ENCODE results near the gene KLHL10.
A peak's percentile ranks its signal among the peaks of the same experiment; 100 is the strongest.

Gene KLHL10

GRCh38 chr17:41806685-41807445 lies 30.8 kb upstream of the KLHL10 start:
- peaks cover 53% of the 10 kb centered on the region for H3K27me3 Mint-ChIP-seq
- intact Hi-C loops (cut with micrococcal nuclease), result no loop called here
- H3K4me3 Mint-ChIP-seq, result no peak overlapping the region
- no peaks in the 10 kb centered on the region for H3K9me3 Mint-ChIP-seq
- no peak overlapping the region for H3K27ac Mint-ChIP-seq
- H3K4me1 Mint-ChIP-seq (ENCODE audit: low read depth), result peaks cover 29% of the 10 kb centered on the region
- H3K36me3 Mint-ChIP-seq (ENCODE audit: low read depth), result no peaks in the 10 kb centered on the region

GRCh38 chr17:41810659-41811548 lies 26.7 kb upstream of the KLHL10 start:
- peaks cover 76% of the 10 kb centered on the region for H3K27me3 Mint-ChIP-seq
- no peaks in the 10 kb centered on the region for H3K36me3 Mint-ChIP-seq (ENCODE audit: low read depth)
- H3K4me1 Mint-ChIP-seq (ENCODE audit: low read depth), result peaks cover 23% of the 10 kb centered on the region
- no peaks in the 10 kb centered on the region for H3K9me3 Mint-ChIP-seq
- peak overlapping the region; percentile 41 for H3K27ac Mint-ChIP-seq
- H3K4me3 Mint-ChIP-seq, result peak overlapping the region; percentile 76
- intact Hi-C loops (cut with micrococcal nuclease), result no loop called here

GRCh38 chr17:41811549-41812380 lies 25.9 kb upstream of the KLHL10 start, which contains the start of gene P3H4:
Gene P3H4 (minus strand): TSS chr17:41811949. CDS start chr17:41811915, 34 bp downstream.
- Mint-ChIP-seq H3K27ac (peak within 1 kb of the TSS; percentile 41), H3K4me3 (peak within 1 kb of the TSS; percentile 76), H3K9me3 (no peaks in the 10 kb centered on the region), H3K27me3 (peaks cover 70% of the 10 kb centered on the region), H3K36me3 (ENCODE audit: low read depth) (no peaks in the 10 kb centered on the region), H3K4me1 (ENCODE audit: low read depth) (peaks cover 23% of the 10 kb centered on the region)
- intact Hi-C loops (cut with micrococcal nuclease), result no loop called here

DNA sequence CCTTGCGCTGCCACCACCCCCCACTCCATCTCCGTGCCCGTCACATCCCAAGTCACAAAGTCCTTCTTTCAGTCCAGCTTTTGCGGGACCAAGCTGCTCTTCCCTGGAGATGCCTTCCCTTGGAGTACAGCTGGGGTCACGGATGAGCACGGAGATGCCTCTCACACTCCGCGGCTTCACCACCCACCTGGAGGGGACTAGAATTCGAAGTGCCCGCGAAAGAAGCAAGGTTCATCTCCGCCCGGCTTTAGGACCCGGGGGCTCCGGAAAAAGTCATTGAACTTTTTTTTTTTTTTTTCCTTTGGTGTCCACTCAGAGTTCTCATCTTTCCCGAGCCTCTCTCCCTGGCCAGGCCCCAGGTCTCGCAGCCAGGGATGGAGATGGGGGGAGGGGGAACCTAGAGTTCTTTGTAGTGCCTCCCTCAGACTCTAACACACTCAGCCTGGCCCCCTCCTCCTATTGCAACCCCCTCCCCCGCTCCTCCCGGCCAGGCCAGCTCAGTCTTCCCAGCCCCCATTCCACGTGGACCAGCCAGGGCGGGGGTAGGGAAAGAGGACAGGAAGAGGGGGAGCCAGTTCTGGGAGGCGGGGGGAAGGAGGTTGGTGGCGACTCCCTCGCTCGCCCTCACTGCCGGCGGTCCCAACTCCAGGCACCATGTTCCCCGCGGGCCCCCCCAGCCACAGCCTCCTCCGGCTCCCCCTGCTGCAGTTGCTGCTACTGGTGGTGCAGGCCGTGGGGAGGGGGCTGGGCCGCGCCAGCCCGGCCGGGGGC lies 25.1 kb upstream of the KLHL10 start, which contains the start of gene FKBP10:
TSS of gene FKBP10 (plus strand) at position 624 of the 771 bp plus-strand sequence. CDS start at position 655, 31 bp downstream.
- peak within 1 kb of the TSS; percentile 76 for H3K4me3 Mint-ChIP-seq
- no peaks in the 10 kb centered on the region for H3K9me3 Mint-ChIP-seq
- H3K4me1 Mint-ChIP-seq (ENCODE audit: low read depth), result peaks cover 23% of the 10 kb centered on the region
- no peaks in the 10 kb centered on the region for H3K36me3 Mint-ChIP-seq (ENCODE audit: low read depth)
- H3K27me3 Mint-ChIP-seq, result peaks cover 68% of the 10 kb centered on the region
- H3K27ac Mint-ChIP-seq, result no peak within 1 kb of the TSS
- intact Hi-C loops (cut with micrococcal nuclease), result no loop called here

DNA sequence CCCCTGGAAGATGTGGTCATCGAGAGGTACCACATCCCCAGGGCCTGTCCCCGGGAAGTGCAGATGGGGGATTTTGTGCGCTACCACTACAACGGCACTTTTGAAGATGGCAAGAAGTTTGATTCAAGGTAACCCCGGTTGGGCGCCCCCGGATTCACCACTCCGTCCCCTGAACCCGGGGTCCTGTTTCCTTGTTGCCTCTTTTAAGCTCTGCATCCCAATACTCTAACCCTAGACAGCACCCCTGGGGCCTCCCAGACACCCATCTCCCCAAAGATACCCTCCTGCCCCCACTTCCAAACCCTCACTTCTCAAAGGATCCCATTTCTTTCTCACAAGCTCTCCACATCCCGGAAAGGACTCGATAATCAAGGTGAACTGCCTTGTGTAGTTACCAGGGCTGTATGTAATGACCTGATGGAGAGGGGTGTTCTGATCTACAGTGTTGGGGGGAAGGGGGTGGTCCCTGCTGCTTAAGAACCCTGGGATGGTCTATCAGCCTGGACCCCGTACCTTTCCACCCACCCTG lies 24.4 kb upstream of the KLHL10 start:
- intact Hi-C loops (cut with micrococcal nuclease), result no loop called here

DNA sequence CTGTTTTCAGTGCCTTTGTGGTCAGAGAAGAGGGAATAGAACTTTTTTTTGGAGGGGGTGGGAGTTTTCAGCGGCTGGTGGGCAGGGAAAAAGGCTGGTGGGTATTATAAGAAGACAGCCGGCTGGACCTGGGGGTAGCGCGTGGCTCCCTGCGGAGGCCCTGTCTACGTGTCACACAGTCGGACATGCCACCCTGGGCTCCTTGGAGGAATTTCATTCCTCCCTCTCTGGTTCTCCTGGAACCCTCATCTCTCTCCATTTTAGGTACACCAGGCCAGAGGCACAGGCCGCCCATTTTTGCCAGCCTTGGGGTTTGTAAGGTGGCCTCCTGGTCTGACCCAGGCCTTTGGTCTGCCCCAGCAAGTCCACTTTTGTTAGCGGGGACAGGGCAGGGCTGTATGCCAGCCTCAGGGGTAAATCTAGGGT lies 23.9 kb upstream of the KLHL10 start:
- Mint-ChIP-seq H3K36me3 (ENCODE audit: low read depth) (no peaks in the 10 kb centered on the region), H3K9me3 (no peaks in the 10 kb centered on the region)
- intact Hi-C loops (cut with micrococcal nuclease), result no loop called here

More for the DNA sequence above, 24.4 kb upstream of the KLHL10 start:
- no peak overlapping the region for H3K27ac Mint-ChIP-seq
- H3K4me1 Mint-ChIP-seq (ENCODE audit: low read depth), result peaks cover 23% of the 10 kb centered on the region
- peaks cover 65% of the 10 kb centered on the region for H3K27me3 Mint-ChIP-seq
- no peak overlapping the region for H3K4me3 Mint-ChIP-seq
- H3K9me3 Mint-ChIP-seq, result no peaks in the 10 kb centered on the region
- H3K36me3 Mint-ChIP-seq (ENCODE audit: low read depth), result no peaks in the 10 kb centered on the region

GRCh38 chr17:41814195-41814594 lies 23.4 kb upstream of the KLHL10 start:
- no peak overlapping the region for H3K4me3 Mint-ChIP-seq
- H3K9me3 Mint-ChIP-seq, result no peaks in the 10 kb centered on the region
- H3K27ac Mint-ChIP-seq, result no peak overlapping the region
- H3K4me1 Mint-ChIP-seq (ENCODE audit: low read depth), result peaks cover 23% of the 10 kb centered on the region
- no peaks in the 10 kb centered on the region for H3K36me3 Mint-ChIP-seq (ENCODE audit: low read depth)
- intact Hi-C loops (cut with micrococcal nuclease), result no loop called here
- H3K27me3 Mint-ChIP-seq, result peaks cover 59% of the 10 kb centered on the region

More for the DNA sequence above, 23.9 kb upstream of the KLHL10 start:
- Mint-ChIP-seq H3K27ac (no peak overlapping the region), H3K4me1 (ENCODE audit: low read depth) (peaks cover 23% of the 10 kb centered on the region), H3K4me3 (no peak overlapping the region), H3K27me3 (peaks cover 64% of the 10 kb centered on the region)

GRCh38 chr17:41816637-41817320 lies 20.8 kb upstream of the KLHL10 start:
- peaks cover 45% of the 10 kb centered on the region for H3K27me3 Mint-ChIP-seq
- no peak overlapping the region for H3K27ac Mint-ChIP-seq
- no peak overlapping the region for H3K4me3 Mint-ChIP-seq
- H3K9me3 Mint-ChIP-seq, result no peaks in the 10 kb centered on the region
- H3K36me3 Mint-ChIP-seq (ENCODE audit: low read depth), result no peaks in the 10 kb centered on the region
- intact Hi-C loops (cut with micrococcal nuclease), result no loop called here
- peaks cover 11% of the 10 kb centered on the region for H3K4me1 Mint-ChIP-seq (ENCODE audit: low read depth)

DNA sequence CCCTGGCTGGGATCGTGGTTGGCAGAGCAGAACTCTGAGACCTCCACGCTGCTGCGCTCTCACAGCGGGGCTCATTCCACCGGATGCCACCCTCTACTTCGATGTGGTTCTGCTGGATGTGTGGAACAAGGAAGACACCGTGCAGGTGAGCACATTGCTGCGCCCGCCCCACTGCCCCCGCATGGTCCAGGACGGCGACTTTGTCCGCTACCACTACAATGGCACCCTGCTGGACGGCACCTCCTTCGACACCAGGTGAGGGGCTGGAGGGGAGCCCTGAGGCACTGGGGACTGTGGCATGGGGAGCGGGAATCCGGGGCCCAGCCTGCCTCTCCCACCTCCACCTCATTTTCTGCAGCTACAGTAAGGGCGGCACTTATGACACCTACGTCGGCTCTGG lies 19.6 kb upstream of the KLHL10 start:
- Mint-ChIP-seq H3K9me3 (no peaks in the 10 kb centered on the region), H3K4me1 (ENCODE audit: low read depth) (no peaks in the 10 kb centered on the region), H3K36me3 (ENCODE audit: low read depth) (no peaks in the 10 kb centered on the region), H3K27ac (no peak overlapping the region), H3K4me3 (no peak overlapping the region), H3K27me3 (peaks cover 33% of the 10 kb centered on the region)
- intact Hi-C loops (cut with micrococcal nuclease), result no loop called here

- intact Hi-C loops (cut with micrococcal nuclease), result no loop called here
- Mint-ChIP-seq H3K4me1 (ENCODE audit: low read depth) (no peaks in the 10 kb centered on the region), H3K36me3 (ENCODE audit: low read depth) (peaks cover 8% of the 10 kb centered on the region), H3K9me3 (no peaks in the 10 kb centered on the region), H3K27me3 (peaks cover 15% of the 10 kb centered on the region), H3K4me3 (no peak overlapping the region), H3K27ac (no peak overlapping the region)
Observed at GRCh38 chr17:41821776-41822175, 15.8 kb upstream of the KLHL10 start.

GRCh38 chr17:41822216-41823140 lies 15.1 kb upstream of the KLHL10 start:
- Mint-ChIP-seq H3K4me1 (ENCODE audit: low read depth) (no peaks in the 10 kb centered on the region), H3K27ac (no peak overlapping the region), H3K9me3 (no peaks in the 10 kb centered on the region), H3K27me3 (peaks cover 15% of the 10 kb centered on the region), H3K36me3 (ENCODE audit: low read depth) (peaks cover 8% of the 10 kb centered on the region), H3K4me3 (no peak overlapping the region)
- intact Hi-C loops (cut with micrococcal nuclease), result no loop called here
